ENCODE data around the gene SEPTIN6. TPM values are rescaled to one million over a fixed set of nuclear protein-coding genes. Genes with fewer than 3 reads are reported as not detected.

Gene SEPTIN6
- total and polyA plus RNA-seq, 2 of the 8 experiments (the other 6 are each of a cell fraction or from before 2014, with no cell fraction given): 31.0 to 42.6 TPM

GRCh38 chrX:119672426-119672825 lies 20.5 kb downstream of the SEPTIN6 start:
- Histone ChIP-seq H3K9ac (replicated peaks in 1 of 4; ENCODE audit: extremely low read depth in 1 of 4, low read depth in 3 of 4, low read length in 3 of 4) (no peak overlapping the region), H2AK5ac (ENCODE audit: low read depth, low read length) (no peak overlapping the region), H3K9me3 (ENCODE audit: insufficient read depth in 2 of 2, low read depth in 1 of 2, low read length in 1 of 2) (no peaks in the 10 kb centered on the region), H3K18ac (ENCODE audit: extremely low read depth, low read length) (no peak overlapping the region), H3K23me2 (ENCODE audit: low read depth, low read length) (no peaks in the 10 kb centered on the region), H4K91ac (replicated peaks; ENCODE audit: insufficient read length, low read length) (no peak overlapping the region), H4K8ac (ENCODE audit: extremely low read depth, insufficient read depth, low read length) (no peak overlapping the region), H2BK12ac (ENCODE audit: low read depth, low read length) (no peak overlapping the region), H4K5ac (ENCODE audit: insufficient read length, low read depth, low read length) (no peak overlapping the region), H3K4ac (replicated peaks; ENCODE audit: insufficient read length, low read depth, low read length) (no peak overlapping the region), H2BK120ac (replicated peaks; ENCODE audit: low read depth, low read length) (no peak overlapping the region), H3K27ac (ENCODE audit: low read depth, low read length) (no peak overlapping the region), H3K36me3 (ENCODE audit: control insufficient read depth in 2 of 4, insufficient read depth in 4 of 4, low read length in 3 of 4) (no peaks in the 10 kb centered on the region), H3K23ac (ENCODE audit: insufficient read length) (no peak overlapping the region), H3K56ac (replicated peaks; ENCODE audit: insufficient read length, low read depth, low read length) (no peak overlapping the region), H2BK5ac (ENCODE audit: low read depth, low read length) (no peak overlapping the region), H3K79me1 (ENCODE audit: low read depth, low read length) (no peaks in the 10 kb centered on the region), H3K4me1 (replicated peaks in 1 of 4; ENCODE audit: control insufficient read depth in 3 of 4, insufficient read depth in 4 of 4, low read length in 3 of 4) (peaks cover 0 to 3% (median 2%) of the 10 kb centered on the region in 4 experiments; a peak in 1 of 7 replicates), H3K79me2 (ENCODE audit: control insufficient read depth in 1 of 2, insufficient read depth in 2 of 2, low read length in 2 of 2) (no peaks in the 10 kb centered on the region), H2AFZ (ENCODE audit: low read length) (no peak overlapping the region), H3K4me2 (ENCODE audit: insufficient read depth in 1 of 2, low read depth in 2 of 2, low read length in 2 of 2) (no peak overlapping the region), H3K27me3 (replicated peaks in 1 of 4; ENCODE audit: control insufficient read depth in 3 of 4, extremely low read depth in 1 of 4, insufficient read depth in 3 of 4, low read length in 3 of 4) (no peaks in the 10 kb centered on the region), H2BK20ac (ENCODE audit: low read length) (no peak overlapping the region), H2BK15ac (ENCODE audit: low read length) (no peak overlapping the region), H3K4me3 (ENCODE audit: extremely low read depth in 1 of 4, insufficient read depth in 2 of 4, low read depth in 3 of 4, low read length in 4 of 4) (no peak overlapping the region), H3K14ac (ENCODE audit: insufficient read length) (no peak overlapping the region), H4K20me1 (replicated peaks in 1 of 2; ENCODE audit: control insufficient read depth in 1 of 2, insufficient read depth in 2 of 2, low read length in 2 of 2) (no peaks in the 10 kb centered on the region)
- no peak for FAIRE-seq
- ChIA-PET POLR2A (ENCODE audit: partially characterized antibody) (interaction anchor here (2.2 kb wide), 1 partner anchor 119 kb away, joined by 6 read pairs; the partner anchor contains the start of gene RPL39), CTCF (ENCODE audit: partially characterized antibody) (interaction anchor here (0.5 to 1.4 kb wide), 5 partner anchors 10 to 126 kb away, joined by 3 to 7 read pairs (median 7); partner anchors contain the start of gene SEPTIN6)
- WGBS, 2 experiments (ENCODE audit: extremely low coverage in 1 of 2, insufficient coverage in 1 of 2, insufficient read length in 1 of 2, insufficient replicate concordance in 2 of 2, low coverage in 1 of 2, low lambda C conversion rate in 2 of 2, missing lambda C conversion rate in 1 of 2): 80% methylated on average over 2 of the region's 2 CpGs; no CpG with 5 or more reads in 1 of the 2 experiments
- DNase-seq (ENCODE audit: low read depth in 1 of 2, low spot score in 2 of 2): no peak
- TF ChIP-seq TBP (IDR thresholded peaks at IDR 0.05; ENCODE audit: low read depth, low read length): no peak
- TF ChIP-seq ATF2 (IDR thresholded peaks at IDR 0.05; ENCODE audit: low read length): no peak
- TF ChIP-seq RNF2 (IDR thresholded peaks at IDR 0.05; ENCODE audit: borderline replicate concordance, low read depth, low read length, missing control alignments, poor library complexity, severe bottlenecking): no peak
- TF ChIP-seq HDAC2 (IDR thresholded peaks at IDR 0.05; ENCODE audit: borderline replicate concordance in 1 of 2, low read depth in 2 of 2, low read length in 2 of 2): no peak
- TF ChIP-seq YY1 (IDR thresholded peaks at IDR 0.05; ENCODE audit: low read depth, low read length): no peak
